AG04449 (cell line): ENCODE measurements around the gene PYGB.

Source experiments
- CTCF ChIA-PET: fragments of 350-600 bp; formaldehyde crosslinking; extraction: SDS; loops from one replicate; lab custom pipeline; 2021; ENCODE audit warnings: antibody characterized with exemption; lab: Yijun Ruan, JAX
- POLR2A ChIA-PET: fragments of 400-600, 350-600 bp; formaldehyde crosslinking; extraction: SDS; loops from one replicate; lab custom pipeline; 2020; ENCODE audit warnings: antibody characterized with exemption, inconsistent platforms; lab: Yijun Ruan, JAX
- DNase-seq: peaks from one replicate; pipeline ENCODE4 v3.0.0-alpha.2; 2010; ENCODE audit warnings: low read depth, low spot score
- H3K4me3 ChIP-seq: 2 replicates; pipeline ENCODE4 v1.5.1; 2011; ENCODE audit warnings: low read depth, mild to moderate bottlenecking, control low read depth, low read length
- TF ChIP-seq, protein P1 (sequence below): IDR thresholded peaks from one replicate; pipeline ENCODE4 v1.5.1; 2011; ENCODE audit warnings: mild to moderate bottlenecking, moderate library complexity, low read length, control low read depth, inconsistent platforms; ENCODE audit not compliant: insufficient read depth; ENCODE audit errors: missing control alignments

The PYGB gene

GRCh38 chr20:25218492-25218891 lies 29.4 kb upstream of the PYGB start:
- DNase-seq: no peak
- no peak overlapping the region for H3K4me3 ChIP-seq
- POLR2A ChIA-PET: interaction anchor here (0.7 kb wide), 1 partner anchor 11 kb away, joined by 5 read pairs; no protein-coding TSS in a partner anchor
- CTCF ChIA-PET: interaction anchor here (1.6 to 2.0 kb wide), 2 partner anchors 15 to 181 kb away, joined by 5 read pairs; no protein-coding TSS in a partner anchor
- TF ChIP-seq, protein P1, sequence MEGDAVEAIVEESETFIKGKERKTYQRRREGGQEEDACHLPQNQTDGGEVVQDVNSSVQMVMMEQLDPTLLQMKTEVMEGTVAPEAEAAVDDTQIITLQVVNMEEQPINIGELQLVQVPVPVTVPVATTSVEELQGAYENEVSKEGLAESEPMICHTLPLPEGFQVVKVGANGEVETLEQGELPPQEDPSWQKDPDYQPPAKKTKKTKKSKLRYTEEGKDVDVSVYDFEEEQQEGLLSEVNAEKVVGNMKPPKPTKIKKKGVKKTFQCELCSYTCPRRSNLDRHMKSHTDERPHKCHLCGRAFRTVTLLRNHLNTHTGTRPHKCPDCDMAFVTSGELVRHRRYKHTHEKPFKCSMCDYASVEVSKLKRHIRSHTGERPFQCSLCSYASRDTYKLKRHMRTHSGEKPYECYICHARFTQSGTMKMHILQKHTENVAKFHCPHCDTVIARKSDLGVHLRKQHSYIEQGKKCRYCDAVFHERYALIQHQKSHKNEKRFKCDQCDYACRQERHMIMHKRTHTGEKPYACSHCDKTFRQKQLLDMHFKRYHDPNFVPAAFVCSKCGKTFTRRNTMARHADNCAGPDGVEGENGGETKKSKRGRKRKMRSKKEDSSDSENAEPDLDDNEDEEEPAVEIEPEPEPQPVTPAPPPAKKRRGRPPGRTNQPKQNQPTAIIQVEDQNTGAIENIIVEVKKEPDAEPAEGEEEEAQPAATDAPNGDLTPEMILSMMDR: no peak

- TF ChIP-seq, protein P1: no peak
- ChIA-PET CTCF (no interaction called here), POLR2A (no interaction called here)
- no peak for DNase-seq
- no peak overlapping the region for H3K4me3 ChIP-seq
These were observed 28.5 kb upstream of the PYGB start for GRCh38 chr20:25219365-25219764.

GRCh38 chr20:25220021-25220730 lies 27.7 kb upstream of the PYGB start:
- DNase-seq: no peak
- ChIA-PET CTCF (no interaction called here), POLR2A (no interaction called here)
- H3K4me3 ChIP-seq: no peak overlapping the region
- TF ChIP-seq, protein P1: peak; percentile 6

DNA sequence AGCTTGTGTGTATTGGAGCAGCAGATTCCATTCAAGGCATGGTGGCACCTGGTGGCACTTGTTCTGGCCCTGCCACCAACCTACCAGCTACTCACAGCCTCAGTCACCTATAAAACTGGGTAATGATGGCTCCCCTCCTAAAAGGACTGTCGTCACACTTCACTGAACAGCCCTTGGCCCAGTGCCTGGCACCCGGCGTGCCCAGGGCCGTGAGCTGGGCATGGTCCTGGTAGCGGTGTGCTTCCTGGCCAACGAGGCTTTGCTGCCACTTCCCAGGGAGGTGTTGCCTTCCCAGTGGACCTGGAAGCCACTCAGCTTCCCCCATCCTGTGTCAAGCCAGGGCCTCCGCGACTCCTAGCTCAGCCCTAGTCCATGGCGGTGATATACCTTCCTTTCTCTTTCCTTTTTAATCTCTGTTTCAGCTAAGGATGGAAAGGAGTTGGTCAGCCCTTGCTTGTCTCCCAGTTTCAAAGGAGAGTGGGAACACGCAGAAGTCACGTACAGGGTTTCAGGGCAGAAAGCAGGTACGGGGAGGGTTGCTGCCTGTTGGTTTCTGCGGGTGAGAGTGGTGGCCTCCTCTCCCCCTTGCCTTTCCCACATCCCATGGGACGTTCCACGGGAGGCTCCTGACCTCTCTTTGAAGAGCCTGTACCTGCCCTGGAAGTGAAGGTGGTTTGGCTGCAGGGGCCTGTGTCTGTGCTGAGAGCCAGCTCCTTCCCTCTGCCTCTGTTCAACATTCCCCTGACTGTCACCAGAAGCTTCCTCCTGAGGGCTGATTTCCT lies 26.9 kb upstream of the PYGB start:
- POLR2A ChIA-PET: no interaction called here
- H3K4me3 ChIP-seq: no peak overlapping the region
- DNase-seq: no peak
- TF ChIP-seq, protein P1: no peak
- CTCF ChIA-PET: interaction anchor here (0.6 to 1.3 kb wide), 3 partner anchors 22 to 227 kb away, joined by 3 to 4 read pairs (median 3); no protein-coding TSS in a partner anchor

DNA sequence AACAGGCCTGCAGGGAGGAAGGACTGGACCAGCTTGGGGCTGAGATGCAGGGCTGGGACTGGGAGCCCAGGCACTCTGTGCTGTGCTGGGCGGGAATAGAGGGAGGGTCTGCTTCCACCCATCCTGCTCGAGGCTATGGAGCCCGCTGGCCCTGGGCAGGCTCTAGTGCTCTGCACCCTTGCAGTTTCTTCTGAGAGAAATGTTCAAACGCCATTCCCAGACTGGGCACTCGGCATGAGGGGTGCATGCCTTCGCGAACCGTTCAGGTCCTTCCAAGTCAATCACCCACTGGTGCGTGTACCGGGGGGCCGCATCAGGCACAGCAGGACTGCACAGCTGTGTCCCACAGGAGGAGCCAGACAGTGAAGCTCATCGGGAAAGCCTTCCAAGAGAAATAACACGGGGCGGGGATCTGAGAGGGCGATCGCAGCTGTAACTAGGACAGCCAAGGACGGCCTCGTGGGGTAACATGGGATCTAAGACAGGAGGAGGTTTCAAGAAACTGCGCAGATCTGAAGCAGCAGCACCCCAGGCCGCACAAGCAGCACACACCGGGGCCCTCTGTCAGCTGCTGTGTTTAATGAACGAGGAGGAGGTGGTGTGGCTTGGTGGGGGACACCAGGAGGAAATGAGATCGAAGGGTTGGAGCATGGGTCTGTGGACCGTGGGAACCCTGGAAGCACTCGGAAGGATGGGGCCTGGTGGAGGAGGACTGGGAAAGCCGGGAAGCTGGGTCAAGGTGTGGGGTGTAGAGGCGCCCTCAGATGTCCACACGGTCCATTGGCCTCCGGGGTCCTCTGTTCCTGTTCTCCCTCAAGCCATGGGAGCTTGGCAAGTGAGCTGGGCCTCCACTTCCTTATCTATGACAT lies 26.1 kb upstream of the PYGB start:
- DNase-seq: no peak
- ChIA-PET POLR2A (interaction anchor here (0.8 kb wide), 1 partner anchor 26 kb away, joined by 3 read pairs; the partner anchor contains the start of gene PYGB), CTCF (interaction anchor here (0.6 to 2.9 kb wide), 5 partner anchors 17 to 228 kb away, joined by 3 to 23 read pairs (median 4); partner anchors contain the start of gene PYGB)
- H3K4me3 ChIP-seq: no peak overlapping the region
- TF ChIP-seq, protein P1: no peak
